Lower leg skin (tissue), 3 donors: ENCODE data around the gene JAKMIP2.

Source experiments
- CTCF ChIP-seq, 3 donors: fragments of 450-650 bp; IDR thresholded peaks; one replicate each; pipeline ENCODE4 v1.5.1; 2016; ENCODE audit warnings: antibody characterized with exemption in 3 of 3, mild to moderate bottlenecking in 3 of 3, moderate library complexity in 2 of 3
- POLR2A ChIP-seq, 2 donors: fragments of 450-650 bp; IDR thresholded peaks; one replicate each; pipeline ENCODE4 v1.6.1; 2016 to 2017; ENCODE audit warnings: antibody characterized with exemption in 2 of 2, mild to moderate bottlenecking in 1 of 2, moderate library complexity in 1 of 2

- no peak for TF ChIP-seq CTCF (IDR thresholded peaks at IDR 0.05)
- TF ChIP-seq POLR2A (IDR thresholded peaks at IDR 0.05), result no peak
These were observed 91.4 kb downstream of the JAKMIP2 start for GRCh38 chr5:147691130-147691529.
